ENCODE results near the gene ZSCAN26. TPM values are rescaled to one million over a fixed set of nuclear protein-coding genes. Genes with fewer than 3 reads are reported as not detected.

Gene ZSCAN26
- total and polyA plus RNA-seq, 2 of the 4 experiments (the other 2 are of a cell fraction) = 13.1 to 42.1 TPM

DNA sequence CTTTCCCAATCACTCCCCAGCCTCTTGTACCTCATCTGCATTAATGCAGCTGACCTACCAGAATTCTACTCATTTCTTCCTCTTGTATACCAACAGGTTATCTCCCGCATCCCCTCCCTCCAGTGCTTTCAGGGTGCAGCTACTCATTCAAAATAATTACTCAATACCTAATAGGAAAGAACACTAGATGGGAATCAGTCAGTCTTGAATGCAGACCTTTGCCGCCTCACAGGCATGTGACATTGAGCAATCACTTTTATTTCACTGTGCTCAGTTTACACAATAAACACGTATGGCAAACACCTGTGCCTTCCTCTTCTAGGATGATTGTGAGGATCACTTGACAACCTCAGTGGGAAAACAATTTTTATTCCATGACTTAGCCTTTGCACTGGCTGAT is 55.7 kb downstream of the ZSCAN26 start:
- ATAC-seq (ENCODE audit: low read depth) = no peak
- POLR2A ChIA-PET (ENCODE audit: unreplicated experiment) = no interaction called here
- TF ChIP-seq RFX5 (IDR thresholded peaks at IDR 0.05; ENCODE audit: low read depth, low read length) (no peak), MAZ (IDR thresholded peaks at IDR 0.05; ENCODE audit: borderline replicate concordance, low read depth, low read length) (no peak), POLR2A (IDR thresholded peaks at IDR 0.05; ENCODE audit: low read depth, low read length) (no peak), SMC3 (IDR thresholded peaks at IDR 0.05; ENCODE audit: low read depth, low read length) (no peak)

More for the DNA sequence above, 55.7 kb downstream of the ZSCAN26 start:
- H3K23ac ChIP-seq (ENCODE audit: low read depth, low read length) = no peak overlapping the region
- H2BK5ac ChIP-seq (ENCODE audit: low read depth, low read length, poor library complexity, severe bottlenecking) = no peak overlapping the region
- H3K18ac ChIP-seq (ENCODE audit: low read depth, low read length) = no peak overlapping the region
- no peak overlapping the region for H2BK120ac ChIP-seq (ENCODE audit: low read depth, low read length)
- H3K27ac ChIP-seq (ENCODE audit: insufficient read depth, low read length) = no peak overlapping the region
- no TSS peak for BruUV-seq (replicated peaks)
- H2BK15ac ChIP-seq (ENCODE audit: low read depth, low read length) = no peak overlapping the region
- H3K9me1 ChIP-seq (ENCODE audit: insufficient read depth, low read length) = no peaks in the 10 kb centered on the region
- H3K4me1 ChIP-seq (ENCODE audit: control insufficient read depth, insufficient read depth, low read length) = no peaks in the 10 kb centered on the region
- no peak overlapping the region for H2AK5ac ChIP-seq (ENCODE audit: low read depth, low read length)
- H2AK9ac ChIP-seq (replicated peaks; ENCODE audit: low read depth, low read length, poor library complexity) = no peak overlapping the region
- no peaks in the 10 kb centered on the region for H3K27me3 ChIP-seq (ENCODE audit: control insufficient read depth, insufficient read depth, low read length)
- CTCF ChIA-PET = no interaction called here
- H4K8ac ChIP-seq (ENCODE audit: low read depth in 2 of 2, low read length in 2 of 2) = no peak overlapping the region
- no peak overlapping the region for H3K56ac ChIP-seq (ENCODE audit: extremely low read depth, insufficient read depth, low read length)
- intact Hi-C loops (cut with micrococcal nuclease) (no loop called here), dilution Hi-C loops (cut with HindIII; ENCODE audit: low sequenced_read_pairs, unreplicated experiment) (no loop called here), in situ Hi-C loops (cut with MboI; ENCODE audit: low sequenced_read_pairs) (no loop called here)
- H2BK20ac ChIP-seq (ENCODE audit: low read depth, low read length) = no peak overlapping the region
- H4K5ac ChIP-seq (ENCODE audit: low read depth, low read length) = no peak overlapping the region
- H2AFZ ChIP-seq (replicated peaks; ENCODE audit: low read length, poor library complexity) = no peak overlapping the region
- H3K4me3 ChIP-seq (ENCODE audit: insufficient read depth, low read depth, low read length) = no peak overlapping the region
- peaks cover 20% of the 10 kb centered on the region for H3K9me3 ChIP-seq (ENCODE audit: control insufficient read depth, insufficient read depth, low read length)
- H3K79me1 ChIP-seq (ENCODE audit: low read depth in 1 of 2, low read length in 2 of 2) = no peaks in the 10 kb centered on the region
- H3K9ac ChIP-seq (ENCODE audit: low read depth, low read length) = no peak overlapping the region
- H3K14ac ChIP-seq (replicated peaks; ENCODE audit: low read depth, low read length) = no peak overlapping the region
- no peak for DNase-seq
- H4K20me1 ChIP-seq (ENCODE audit: insufficient read depth, low read length) = no peaks in the 10 kb centered on the region
- peaks cover 9% of the 10 kb centered on the region for H3K36me3 ChIP-seq (ENCODE audit: control insufficient read depth, insufficient read depth, low read length)
- no peak overlapping the region for H3K4ac ChIP-seq (ENCODE audit: low read depth, low read length)
- no CpG with 5 or more reads among the region's 3 CpGs for WGBS, 2 experiments (ENCODE audit: extremely low coverage in 2 of 2, insufficient read length in 1 of 2)
- H4K91ac ChIP-seq (ENCODE audit: insufficient read depth, low read depth, low read length) = no peak overlapping the region
- H3K4me2 ChIP-seq (ENCODE audit: low read depth, low read length) = no peak overlapping the region

Measured in IMR-90 (cell line).